Smooth muscle cell (in vitro differentiated cells): ENCODE data around the gene SCN3B. TPM values are rescaled to one million over a fixed set of nuclear protein-coding genes. Genes with fewer than 3 reads are reported as not detected.

ENCODE experiments used
- DNase-seq: peaks from one replicate; lab custom pipeline; 2025; ENCODE audit not compliant: unreplicated experiment; lab: John Stamatoyannopoulos, UW
- H2AFZ ChIP-seq: fragments of 200-600 bp; sonication (generic); 2 replicates; pipeline ENCODE4 v1.6.0; 2016; ENCODE audit warnings: antibody characterized with exemption, low read depth, mild to moderate bottlenecking
- H3F3A ChIP-seq: fragments of 200-600 bp; sonication (generic); 2 replicates; pipeline ENCODE4 v1.6.0; 2017; ENCODE audit warnings: antibody characterized with exemption, low read depth
- H3K27ac ChIP-seq: fragments of 200-600 bp; sonication (generic); 2 replicates; pipeline ENCODE4 v1.5.1; 2016; ENCODE audit warnings: low read depth, mild to moderate bottlenecking
- H3K27me3 ChIP-seq: fragments of 200-600 bp; sonication (generic); 2 replicates; pipeline ENCODE4 v1.6.1; 2016; ENCODE audit warnings: low read depth, mild to moderate bottlenecking
- H3K36me3 ChIP-seq: fragments of 200-600 bp; sonication (generic); 2 replicates; pipeline ENCODE4 v1.5.1; 2016; ENCODE audit warnings: low read depth
- H3K4me1 ChIP-seq: fragments of 200-600 bp; sonication (generic); 2 replicates; pipeline ENCODE4 v1.5.1; 2016; ENCODE audit warnings: low read depth
- H3K4me2 ChIP-seq: fragments of 200-600 bp; sonication (generic); 2 replicates; pipeline ENCODE4 v1.6.0; 2016; ENCODE audit warnings: mild to moderate bottlenecking
- H3K4me3 ChIP-seq: fragments of 200-600 bp; sonication (generic); 2 replicates; pipeline ENCODE4 v1.5.1; 2016; ENCODE audit warnings: mild to moderate bottlenecking
- H3K79me2 ChIP-seq: fragments of 200-600 bp; sonication (generic); 2 replicates; pipeline ENCODE4 v1.6.0; 2016; ENCODE audit warnings: low read depth, mild to moderate bottlenecking
- H3K9ac ChIP-seq: fragments of 200-600 bp; sonication (generic); 2 replicates; pipeline ENCODE4 v1.6.0; 2016; ENCODE audit warnings: low read depth
- H3K9me3 ChIP-seq: fragments of 200-600 bp; sonication (generic); replicated peaks from 2 replicates; pipeline ENCODE4 v1.5.1; 2016; ENCODE audit warnings: low read depth
- H4K20me1 ChIP-seq: fragments of 200-600 bp; sonication (generic); 2 replicates; pipeline ENCODE4 v1.6.0; 2016; ENCODE audit warnings: low read depth
- WGBS: methylation state at CpG from one replicate; pipeline ENCODE4 v1.1.7; 2016; ENCODE audit warnings: low lambda C conversion rate; 5-methylcytosine and 5-hydroxymethylcytosine counted together
- polyA plus RNA-seq: library from polyadenylated mRNA; unstranded; fragments of >200 nt; fragmentation: Nextera tagmentation; extraction: Ambion mirVana; gene quantifications from 2 replicates; pipeline ENCODE4 v1.2.1, GENCODE V29; 2016
- total RNA-seq: library from RNA; depleted of rRNA; stranded (reverse); fragments of >200 nt; gene quantifications from 2 replicates; pipeline ENCODE4 v1.2.3, GENCODE V29; 2014
- TF ChIP-seq, protein P1 (sequence below): fragments of 200-600 bp; sonication (generic); IDR thresholded peaks from 2 replicates; pipeline ENCODE4 v1.5.1; 2017; ENCODE audit warnings: borderline replicate concordance, mild to moderate bottlenecking, antibody characterized with exemption; ENCODE audit not compliant: insufficient read depth, poor library complexity, severe bottlenecking

Gene SCN3B
- total and polyA plus RNA-seq, 2 experiments from 2014 or later: under 0.01 to 0.23 TPM

GRCh38 chr11:123584737-123585136 lies 69.7 kb downstream of the SCN3B start:
- Histone ChIP-seq H3K36me3 (no peaks in the 10 kb centered on the region), H3K79me2 (no peaks in the 10 kb centered on the region), H3K4me2 (no peak overlapping the region), H3K9ac (no peak overlapping the region), H2AFZ (no peak overlapping the region), H3F3A (no peaks in the 10 kb centered on the region), H3K27me3 (peaks cover 10% of the 10 kb centered on the region), H3K4me1 (peaks cover 3% of the 10 kb centered on the region), H4K20me1 (no peaks in the 10 kb centered on the region), H3K4me3 (no peak overlapping the region), H3K9me3 (no peaks in the 10 kb centered on the region), H3K27ac (no peak overlapping the region)
- WGBS: 94% methylated on average over 7 of the region's 7 CpGs
- TF ChIP-seq, protein P1, sequence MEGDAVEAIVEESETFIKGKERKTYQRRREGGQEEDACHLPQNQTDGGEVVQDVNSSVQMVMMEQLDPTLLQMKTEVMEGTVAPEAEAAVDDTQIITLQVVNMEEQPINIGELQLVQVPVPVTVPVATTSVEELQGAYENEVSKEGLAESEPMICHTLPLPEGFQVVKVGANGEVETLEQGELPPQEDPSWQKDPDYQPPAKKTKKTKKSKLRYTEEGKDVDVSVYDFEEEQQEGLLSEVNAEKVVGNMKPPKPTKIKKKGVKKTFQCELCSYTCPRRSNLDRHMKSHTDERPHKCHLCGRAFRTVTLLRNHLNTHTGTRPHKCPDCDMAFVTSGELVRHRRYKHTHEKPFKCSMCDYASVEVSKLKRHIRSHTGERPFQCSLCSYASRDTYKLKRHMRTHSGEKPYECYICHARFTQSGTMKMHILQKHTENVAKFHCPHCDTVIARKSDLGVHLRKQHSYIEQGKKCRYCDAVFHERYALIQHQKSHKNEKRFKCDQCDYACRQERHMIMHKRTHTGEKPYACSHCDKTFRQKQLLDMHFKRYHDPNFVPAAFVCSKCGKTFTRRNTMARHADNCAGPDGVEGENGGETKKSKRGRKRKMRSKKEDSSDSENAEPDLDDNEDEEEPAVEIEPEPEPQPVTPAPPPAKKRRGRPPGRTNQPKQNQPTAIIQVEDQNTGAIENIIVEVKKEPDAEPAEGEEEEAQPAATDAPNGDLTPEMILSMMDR: no peak
- DNase-seq: no peak

- no peak for DNase-seq
- TF ChIP-seq, protein P1: no peak
- 100% methylated on average over 2 of the region's 4 CpGs for WGBS
These were observed 70.2 kb downstream of the SCN3B start for GRCh38 chr11:123584186-123584585.

GRCh38 chr11:123582992-123583504 lies 71.4 kb downstream of the SCN3B start:
- TF ChIP-seq, protein P1: no peak
- Histone ChIP-seq H3K9me3 (no peaks in the 10 kb centered on the region), H2AFZ (no peak overlapping the region), H3F3A (no peaks in the 10 kb centered on the region), H3K4me1 (peaks cover 3% of the 10 kb centered on the region), H4K20me1 (no peaks in the 10 kb centered on the region), H3K9ac (no peak overlapping the region), H3K27me3 (peaks cover 10% of the 10 kb centered on the region), H3K36me3 (no peaks in the 10 kb centered on the region), H3K79me2 (no peaks in the 10 kb centered on the region), H3K4me2 (no peak overlapping the region), H3K27ac (no peak overlapping the region), H3K4me3 (no peak overlapping the region)
- no peak for DNase-seq
- WGBS: 94% methylated on average over 12 of the region's 12 CpGs

More at GRCh38 chr11:123584186-123584585, 70.2 kb downstream of the SCN3B start:
- no peak overlapping the region for H2AFZ ChIP-seq
- H3K27ac ChIP-seq: no peak overlapping the region
- no peak overlapping the region for H3K4me2 ChIP-seq
- H3K4me1 ChIP-seq: peaks cover 3% of the 10 kb centered on the region
- H3K27me3 ChIP-seq: peaks cover 10% of the 10 kb centered on the region
- H3K79me2 ChIP-seq: no peaks in the 10 kb centered on the region
- H3K9ac ChIP-seq: no peak overlapping the region
- no peak overlapping the region for H3K4me3 ChIP-seq
- no peaks in the 10 kb centered on the region for H4K20me1 ChIP-seq
- H3F3A ChIP-seq: no peaks in the 10 kb centered on the region
- no peaks in the 10 kb centered on the region for H3K9me3 ChIP-seq
- no peaks in the 10 kb centered on the region for H3K36me3 ChIP-seq

GRCh38 chr11:123581651-123582399 lies 72.6 kb downstream of the SCN3B start:
- no peak overlapping the region for H2AFZ ChIP-seq
- no peak for DNase-seq
- peaks cover 10% of the 10 kb centered on the region for H3K27me3 ChIP-seq
- 88% methylated on average over 22 of the region's 22 CpGs for WGBS
- no peak overlapping the region for H3K4me2 ChIP-seq
- H3K36me3 ChIP-seq: no peaks in the 10 kb centered on the region
- TF ChIP-seq, protein P1: no peak
- no peaks in the 10 kb centered on the region for H3K79me2 ChIP-seq
- no peak overlapping the region for H3K9ac ChIP-seq
- no peak overlapping the region for H3K27ac ChIP-seq
- no peak overlapping the region for H3K4me3 ChIP-seq
- H3F3A ChIP-seq: no peaks in the 10 kb centered on the region
- no peaks in the 10 kb centered on the region for H4K20me1 ChIP-seq
- peaks cover 3% of the 10 kb centered on the region for H3K4me1 ChIP-seq
- no peaks in the 10 kb centered on the region for H3K9me3 ChIP-seq
